ENCODE results near the gene CKS2.

CKS2 gene

DNA sequence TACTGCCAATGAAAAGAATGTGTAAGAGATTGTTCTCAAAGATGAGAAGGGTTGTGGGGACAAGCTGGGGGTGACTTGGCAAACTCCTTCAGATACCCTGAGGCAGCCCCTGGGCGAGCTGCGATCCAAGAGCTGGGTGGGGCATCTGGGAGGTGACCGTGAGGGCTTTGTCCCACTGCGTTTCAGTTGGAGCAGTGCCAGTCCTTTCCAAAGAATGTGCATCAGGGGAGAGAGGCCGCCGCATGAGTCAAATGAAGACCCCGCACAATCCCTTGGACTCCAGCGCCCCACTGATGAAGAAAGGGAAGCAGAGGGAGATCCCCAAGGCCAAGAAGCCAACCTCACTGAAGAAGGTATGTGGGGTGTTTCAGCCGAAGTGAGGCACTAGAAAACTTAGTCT is 35.7 kb downstream of the CKS2 start:
- no peak for TF ChIP-seq CTCF (conservative IDR thresholded peaks at IDR 0.05; ENCODE audit: low read depth, low read length)
- Histone ChIP-seq H3K36me3 (ENCODE audit: insufficient read depth) (peaks cover 10% of the 10 kb centered on the region; the same call in 1 of the 2 replicates), H3K4me2 (no peak overlapping the region), H3K79me2 (ENCODE audit: insufficient read depth, low read depth) (no peaks in the 10 kb centered on the region; the same call in 1 of the 2 replicates), H2AFZ (ENCODE audit: low read depth) (no peak overlapping the region), H3K9ac (no peak overlapping the region), H4K20me1 (ENCODE audit: insufficient read depth) (no peaks in the 10 kb centered on the region), H3K4me1 (ENCODE audit: low read depth, poor library complexity, severe bottlenecking) (peaks cover 33% of the 10 kb centered on the region), H3K27me3 (ENCODE audit: insufficient read depth, low read depth) (no peaks in the 10 kb centered on the region), H3K4me3 (IDR thresholded peaks at IDR 0.05; ENCODE audit: insufficient read depth, low read depth, low read length) (no peak overlapping the region), H3K27ac (no peak overlapping the region)

DNA sequence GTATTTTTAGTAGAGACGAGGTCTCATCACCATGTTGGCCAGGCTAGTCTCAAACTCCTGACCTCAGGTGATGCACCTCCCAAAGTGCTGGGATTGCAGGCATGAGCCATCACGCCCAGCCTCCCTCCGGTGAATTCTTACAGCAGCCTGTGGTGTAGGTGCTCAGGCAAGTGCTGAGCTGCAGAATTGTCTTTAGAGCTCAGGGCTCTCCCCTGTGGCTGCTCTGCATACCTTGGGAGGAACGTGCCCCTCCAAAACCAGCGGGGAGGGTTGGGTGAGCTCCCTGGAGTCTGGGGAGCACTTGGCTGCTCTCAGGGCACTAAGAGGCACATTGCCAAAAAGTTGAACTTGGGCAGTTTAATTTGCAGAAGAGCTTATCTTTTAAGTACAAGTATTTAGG is 36.7 kb downstream of the CKS2 start:
- Histone ChIP-seq H3K27ac (no peak overlapping the region), H3K36me3 (ENCODE audit: insufficient read depth) (peaks cover 10% of the 10 kb centered on the region; the same call in 1 of the 2 replicates)

DNA sequence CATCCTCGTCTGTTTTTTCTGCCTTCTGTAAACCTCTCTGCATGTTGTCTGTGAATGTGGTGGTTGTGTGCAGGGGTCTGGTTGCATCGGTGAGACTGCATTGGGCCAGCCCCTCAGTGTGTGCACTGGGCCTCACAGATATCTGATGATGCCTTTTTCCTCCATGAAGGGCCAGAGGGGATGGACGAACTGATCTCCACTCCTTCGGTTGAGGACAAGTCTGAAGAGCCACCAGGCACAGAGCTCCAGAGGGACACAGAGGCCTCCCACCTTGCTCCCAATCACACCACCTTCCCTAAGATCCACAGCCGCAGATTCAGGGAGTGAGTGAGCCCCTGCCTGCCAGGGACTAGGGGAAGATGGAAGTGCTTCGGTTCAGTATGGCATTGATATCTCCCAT is 38.6 kb downstream of the CKS2 start:
- Histone ChIP-seq H3K36me3 (ENCODE audit: insufficient read depth) (peaks cover 10% of the 10 kb centered on the region; the same call in 1 of the 2 replicates), H2AFZ (ENCODE audit: low read depth) (no peak overlapping the region), H4K20me1 (ENCODE audit: insufficient read depth) (no peaks in the 10 kb centered on the region), H3K4me1 (ENCODE audit: low read depth, poor library complexity, severe bottlenecking) (peaks cover 17% of the 10 kb centered on the region), H3K27me3 (ENCODE audit: insufficient read depth, low read depth) (no peaks in the 10 kb centered on the region), H3K79me2 (ENCODE audit: insufficient read depth, low read depth) (no peaks in the 10 kb centered on the region; the same call in 1 of the 2 replicates), H3K4me3 (IDR thresholded peaks at IDR 0.05; ENCODE audit: insufficient read depth, low read depth, low read length) (no peak overlapping the region), H3K27ac (no peak overlapping the region), H3K4me2 (no peak overlapping the region), H3K9ac (no peak overlapping the region)
- no peak for TF ChIP-seq CTCF (conservative IDR thresholded peaks at IDR 0.05; ENCODE audit: low read depth, low read length)

More for the DNA sequence above, 36.7 kb downstream of the CKS2 start:
- Histone ChIP-seq H4K20me1 (ENCODE audit: insufficient read depth) (no peaks in the 10 kb centered on the region), H3K4me3 (IDR thresholded peaks at IDR 0.05; ENCODE audit: insufficient read depth, low read depth, low read length) (no peak overlapping the region), H3K4me1 (ENCODE audit: low read depth, poor library complexity, severe bottlenecking) (peaks cover 33% of the 10 kb centered on the region), H3K4me2 (no peak overlapping the region), H2AFZ (ENCODE audit: low read depth) (no peak overlapping the region), H3K27me3 (ENCODE audit: insufficient read depth, low read depth) (no peaks in the 10 kb centered on the region), H3K79me2 (ENCODE audit: insufficient read depth, low read depth) (no peaks in the 10 kb centered on the region; the same call in 1 of the 2 replicates), H3K9ac (no peak overlapping the region)
- TF ChIP-seq CTCF (conservative IDR thresholded peaks at IDR 0.05; ENCODE audit: low read depth, low read length), result no peak

- Histone ChIP-seq H2AFZ (ENCODE audit: low read depth) (no peak overlapping the region), H3K36me3 (ENCODE audit: insufficient read depth) (peaks cover 10% of the 10 kb centered on the region; the same call in 1 of the 2 replicates), H4K20me1 (ENCODE audit: insufficient read depth) (no peaks in the 10 kb centered on the region), H3K27me3 (ENCODE audit: insufficient read depth, low read depth) (no peaks in the 10 kb centered on the region), H3K79me2 (ENCODE audit: insufficient read depth, low read depth) (no peaks in the 10 kb centered on the region), H3K4me3 (IDR thresholded peaks at IDR 0.05; ENCODE audit: insufficient read depth, low read depth, low read length) (no peak overlapping the region), H3K4me1 (ENCODE audit: low read depth, poor library complexity, severe bottlenecking) (peaks cover 17% of the 10 kb centered on the region), H3K4me2 (no peak overlapping the region), H3K9ac (no peak overlapping the region), H3K27ac (no peak overlapping the region)
- TF ChIP-seq CTCF (conservative IDR thresholded peaks at IDR 0.05; ENCODE audit: low read depth, low read length), result no peak
These were observed 40.1 kb downstream of the CKS2 start for GRCh38 chr9:89350988-89351557.

All from KMS-11 (cell line).